IPS DF 6.9 (cell line): ENCODE data around the gene CYP4F2.
A peak's percentile ranks its signal among the peaks of the same experiment; 100 is the strongest.
"Not testable (repeated sequence)": the region's sequence is repeated elsewhere in the genome, so short reads cannot be mapped to it uniquely, and the experiment has no call there.

ENCODE experiments used
- DNase-seq: peaks from one replicate; pipeline ENCODE4 v3.0.0-alpha.2; 2013; ENCODE audit warnings: low read depth, low spot score
- H3K27ac ChIP-seq: one replicate; pipeline ENCODE4 v1.5.1; 2013; ENCODE audit warnings: low read length, control low read depth
- H3K27me3 ChIP-seq: 2 replicates; pipeline ENCODE4 v1.6.1; 2013; ENCODE audit warnings: mild to moderate bottlenecking, low read length; ENCODE audit not compliant: control insufficient read depth, insufficient read depth
- H3K36me3 ChIP-seq: 2 replicates; pipeline ENCODE4 v1.6.1; 2013; ENCODE audit warnings: low read length; ENCODE audit not compliant: control insufficient read depth, insufficient read depth
- H3K4me1 ChIP-seq: 2 replicates; pipeline ENCODE4 v1.6.1; 2013; ENCODE audit warnings: low read length; ENCODE audit not compliant: control insufficient read depth, insufficient read depth
- H3K4me3 ChIP-seq: 2 replicates; pipeline ENCODE4 v1.5.1; 2013; ENCODE audit warnings: mild to moderate bottlenecking, low read length
- H3K9me3 ChIP-seq: 2 replicates; pipeline ENCODE4 v1.6.1; 2013; ENCODE audit warnings: low read length, inconsistent platforms; ENCODE audit not compliant: control insufficient read depth, insufficient read depth
- WGBS: extraction: QIAGEN DNeasy Blood & Tissue Kit; methylation state at CpG from one replicate; pipeline ENCODE4 v1.1.7; 2013; ENCODE audit warnings: mixed read lengths, missing lambda C conversion rate; ENCODE audit not compliant: insufficient read length, insufficient coverage; 5-methylcytosine and 5-hydroxymethylcytosine counted together

Gene CYP4F2

DNA sequence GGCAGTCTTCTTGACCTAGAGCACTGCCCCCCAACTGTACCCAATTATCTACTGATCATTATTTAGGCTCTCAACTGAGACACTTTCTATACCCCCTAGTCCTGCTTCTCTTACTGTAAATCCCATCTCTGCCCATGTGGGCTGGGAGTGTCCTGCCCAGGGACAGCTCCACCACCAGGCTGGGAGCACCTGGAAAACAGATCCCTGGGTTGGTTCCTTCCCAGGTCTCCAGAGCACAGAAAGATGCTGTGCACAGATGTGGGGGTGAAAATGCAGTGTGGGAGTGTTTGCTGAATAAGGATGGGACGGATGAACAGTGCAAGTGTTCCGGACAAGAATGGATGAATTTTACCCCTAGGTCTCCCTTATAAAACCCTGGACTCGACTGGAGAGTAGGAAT lies 12.7 kb downstream of the CYP4F2 start:
- H3K27ac ChIP-seq = no peak overlapping the region
- no peak for DNase-seq
- H3K4me1 ChIP-seq = no peaks in the 10 kb centered on the region
- H3K36me3 ChIP-seq = no peaks in the 10 kb centered on the region
- no peak overlapping the region for H3K4me3 ChIP-seq
- no peaks in the 10 kb centered on the region for H3K27me3 ChIP-seq
- WGBS = no CpG with 5 or more reads among the region's 3 CpGs
- peaks cover 9% of the 10 kb centered on the region for H3K9me3 ChIP-seq

DNA sequence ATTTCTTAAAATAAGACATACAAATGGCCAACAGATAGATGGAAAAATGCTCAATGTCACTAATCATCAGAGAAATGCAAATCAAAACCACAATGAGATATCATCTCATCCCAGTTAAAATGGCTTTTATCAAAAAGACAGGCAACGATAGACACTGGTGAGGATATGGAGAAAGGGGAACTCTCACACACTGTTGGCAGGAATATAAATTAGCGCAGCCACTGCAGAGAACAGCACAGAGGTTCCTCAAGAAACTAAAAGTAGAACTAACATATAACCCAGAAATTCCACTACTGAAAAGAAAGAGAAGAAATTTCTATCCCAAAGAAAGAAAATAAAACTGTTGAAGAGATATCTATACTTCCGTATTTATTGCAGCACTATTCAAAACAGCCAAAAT lies 14.5 kb downstream of the CYP4F2 start:
- not testable (repeated sequence) for H3K36me3 ChIP-seq, DNase-seq, H3K4me1 ChIP-seq, H3K9me3 ChIP-seq, H3K4me3 ChIP-seq, H3K27ac ChIP-seq, H3K27me3 ChIP-seq
- no CpG with 5 or more reads among the region's 3 CpGs for WGBS

DNA sequence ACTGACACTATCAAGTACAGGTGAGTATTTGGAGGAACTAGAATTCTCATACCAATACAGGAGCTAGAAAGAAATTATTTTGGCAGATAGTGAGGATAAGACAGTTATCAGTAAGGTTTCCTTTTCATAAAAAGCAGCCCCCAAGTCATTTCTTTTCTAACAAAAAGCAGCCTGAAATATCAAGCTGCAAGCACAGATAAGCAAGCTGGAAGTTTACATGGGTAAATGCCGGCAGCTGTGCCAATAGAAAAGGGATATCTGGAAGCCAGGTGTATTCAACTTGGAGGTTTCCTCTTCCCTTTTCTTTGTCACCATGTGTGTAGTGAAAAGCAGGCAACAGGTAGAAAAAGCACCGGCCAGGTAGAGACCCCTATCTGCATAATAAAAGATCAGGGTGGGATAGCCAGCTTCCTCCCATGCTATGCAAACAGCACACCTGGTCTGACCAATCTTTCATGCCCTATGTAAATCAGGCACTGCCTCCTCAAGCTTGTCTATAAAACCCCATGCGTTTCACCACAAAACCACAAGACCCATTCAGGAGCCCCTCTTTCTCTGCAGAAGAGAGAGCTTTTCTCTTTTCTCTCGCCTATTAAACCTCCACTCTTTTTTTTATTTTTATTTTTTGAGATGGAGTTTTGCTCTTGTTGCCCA lies 22.9 kb downstream of the CYP4F2 start:
- no CpG with 5 or more reads among the region's 4 CpGs for WGBS
- peaks cover 12% of the 10 kb centered on the region for H3K9me3 ChIP-seq
- no peaks in the 10 kb centered on the region for H3K4me1 ChIP-seq
- H3K36me3 ChIP-seq = no peaks in the 10 kb centered on the region
- H3K4me3 ChIP-seq = no peak overlapping the region
- H3K27ac ChIP-seq = no peak overlapping the region
- DNase-seq = no peak
- H3K27me3 ChIP-seq = no peaks in the 10 kb centered on the region

GRCh38 chr19:15873771-15874170 lies 24.1 kb downstream of the CYP4F2 start:
- DNase-seq, H3K27ac ChIP-seq, H3K4me1 ChIP-seq, H3K36me3 ChIP-seq, H3K27me3 ChIP-seq, H3K4me3 ChIP-seq: not testable (repeated sequence)
- no CpG with 5 or more reads among the region's 6 CpGs for WGBS
- H3K9me3 ChIP-seq = peaks cover 11% of the 10 kb centered on the region

DNA sequence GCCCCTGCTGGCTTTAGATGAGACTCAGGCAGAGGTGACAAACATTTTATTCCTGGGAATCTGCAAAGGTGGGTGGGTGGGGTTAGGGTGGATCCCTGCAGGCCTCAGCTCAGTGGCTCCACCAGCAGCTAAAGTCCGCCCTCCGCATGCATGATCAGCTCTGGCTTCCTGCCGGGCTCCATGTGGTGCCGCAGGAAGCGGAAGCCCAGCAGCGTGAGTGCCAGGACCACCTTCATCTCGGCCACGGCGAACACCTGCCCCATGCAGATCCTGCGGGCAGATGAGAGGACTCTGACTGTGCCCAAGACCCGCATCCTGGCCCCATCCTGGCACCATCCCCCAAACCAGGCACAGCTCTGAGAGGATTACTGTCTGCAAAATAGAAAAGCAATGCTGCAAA lies 26.3 kb downstream of the CYP4F2 start:
- no CpG with 5 or more reads among the region's 11 CpGs for WGBS
- no peak for DNase-seq
- peaks cover 9% of the 10 kb centered on the region for H3K9me3 ChIP-seq
- H3K4me3 ChIP-seq = no peak overlapping the region
- no peak overlapping the region for H3K27ac ChIP-seq
- no peaks in the 10 kb centered on the region for H3K4me1 ChIP-seq
- no peaks in the 10 kb centered on the region for H3K27me3 ChIP-seq
- no peaks in the 10 kb centered on the region for H3K36me3 ChIP-seq

DNA sequence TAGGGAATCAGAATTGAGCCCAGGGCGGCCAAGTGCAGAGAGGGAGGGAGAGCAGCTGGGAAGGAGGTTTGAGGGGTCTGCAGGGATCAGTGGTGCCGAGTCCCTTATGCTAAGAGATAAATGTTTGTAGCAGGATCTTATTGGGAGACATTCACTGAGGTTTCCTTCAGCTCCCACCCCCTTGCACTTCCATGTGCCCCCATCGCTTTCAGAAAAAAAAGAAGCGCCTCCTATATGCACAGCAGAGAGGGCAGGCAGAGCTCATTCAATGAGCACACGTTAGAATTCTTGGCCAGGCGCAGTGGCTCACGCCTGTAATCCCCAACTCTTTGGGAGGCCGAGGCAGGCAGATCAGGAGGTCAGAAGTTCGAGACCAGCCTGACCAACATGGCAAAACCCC lies 28.0 kb downstream of the CYP4F2 start:
- DNase-seq = no peak
- no peaks in the 10 kb centered on the region for H3K27me3 ChIP-seq
- no peaks in the 10 kb centered on the region for H3K4me1 ChIP-seq
- no peaks in the 10 kb centered on the region for H3K36me3 ChIP-seq
- WGBS = no CpG with 5 or more reads among the region's 9 CpGs
- H3K4me3 ChIP-seq = no peak overlapping the region
- H3K27ac ChIP-seq = no peak overlapping the region
- H3K9me3 ChIP-seq = peaks cover 9% of the 10 kb centered on the region

- Histone ChIP-seq H3K36me3 (no peaks in the 10 kb centered on the region), H3K27ac (no peak overlapping the region), H3K27me3 (no peaks in the 10 kb centered on the region), H3K4me3 (no peak overlapping the region), H3K4me1 (no peaks in the 10 kb centered on the region), H3K9me3 (peaks cover 9% of the 10 kb centered on the region)
- peak; percentile 7 for DNase-seq
- WGBS = no CpG with 5 or more reads among the region's 3 CpGs
Measured at GRCh38 chr19:15869109-15869555, 28.7 kb downstream of the CYP4F2 start.

- Histone ChIP-seq H3K9me3 (peaks cover 12% of the 10 kb centered on the region), H3K4me3 (no peak overlapping the region), H3K36me3 (no peaks in the 10 kb centered on the region), H3K27ac (no peak overlapping the region), H3K4me1 (no peaks in the 10 kb centered on the region), H3K27me3 (no peaks in the 10 kb centered on the region)
- no peak for DNase-seq
- no CpG with 5 or more reads among the region's 5 CpGs for WGBS
Measured at GRCh38 chr19:15866636-15867035, 31.2 kb downstream of the CYP4F2 start.

- Histone ChIP-seq H3K9me3 (peaks cover 10% of the 10 kb centered on the region), H3K4me1 (no peaks in the 10 kb centered on the region), H3K27ac (no peak overlapping the region), H3K4me3 (no peak overlapping the region), H3K27me3 (no peaks in the 10 kb centered on the region), H3K36me3 (no peaks in the 10 kb centered on the region)
- no peak for DNase-seq
- WGBS = no CpG with 5 or more reads among the region's 5 CpGs
Measured at GRCh38 chr19:15864824-15865223, 33.0 kb downstream of the CYP4F2 start.

GRCh38 chr19:15863272-15863671 lies 34.6 kb downstream of the CYP4F2 start:
- H3K4me3 ChIP-seq = no peak overlapping the region
- H3K4me1 ChIP-seq = no peaks in the 10 kb centered on the region
- H3K27ac ChIP-seq = no peak overlapping the region
- peaks cover 10% of the 10 kb centered on the region for H3K9me3 ChIP-seq
- no peaks in the 10 kb centered on the region for H3K27me3 ChIP-seq
- no CpG with 5 or more reads among the region's 8 CpGs for WGBS
- no peaks in the 10 kb centered on the region for H3K36me3 ChIP-seq
- DNase-seq = no peak

- no peaks in the 10 kb centered on the region for H3K36me3 ChIP-seq
- peaks cover 14% of the 10 kb centered on the region for H3K9me3 ChIP-seq
- no CpG with 5 or more reads among the region's 7 CpGs for WGBS
- H3K4me1 ChIP-seq = no peaks in the 10 kb centered on the region
- no peak for DNase-seq
- no peak overlapping the region for H3K4me3 ChIP-seq
- H3K27ac ChIP-seq = no peak overlapping the region
- no peaks in the 10 kb centered on the region for H3K27me3 ChIP-seq
Measured at GRCh38 chr19:15862444-15862843, 35.4 kb downstream of the CYP4F2 start.
